Activated CD4-positive, alpha-beta T cell treated with anti-CD3 and anti-CD28 coated beads for 1 hour (primary cell): ENCODE data around the gene SDHAF3.

ENCODE experiments used
- DNase-seq: peaks from one replicate; pipeline ENCODE4 v3.0.0-alpha.2; 2020

The SDHAF3 gene

DNA sequence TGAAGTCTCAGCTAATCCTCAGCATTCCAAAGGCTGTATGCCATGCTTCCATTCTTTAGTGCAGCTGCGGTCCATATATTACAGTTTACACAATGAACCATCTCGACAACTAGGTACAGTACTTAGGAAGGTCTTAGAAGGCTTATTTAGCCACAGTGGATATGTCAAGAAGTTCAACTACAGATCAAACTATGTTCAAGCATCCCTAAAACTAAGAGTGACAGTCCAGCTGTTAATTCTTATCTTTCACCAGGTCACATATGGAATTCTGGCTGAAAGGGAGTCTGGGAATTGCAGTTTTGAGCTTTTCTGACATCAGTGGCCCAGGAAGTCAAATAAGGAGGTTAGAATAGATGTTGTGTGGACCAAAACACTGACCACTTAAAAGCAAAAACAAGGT lies 106.8 kb downstream of the SDHAF3 start:
- DNase-seq, result no peak

DNA sequence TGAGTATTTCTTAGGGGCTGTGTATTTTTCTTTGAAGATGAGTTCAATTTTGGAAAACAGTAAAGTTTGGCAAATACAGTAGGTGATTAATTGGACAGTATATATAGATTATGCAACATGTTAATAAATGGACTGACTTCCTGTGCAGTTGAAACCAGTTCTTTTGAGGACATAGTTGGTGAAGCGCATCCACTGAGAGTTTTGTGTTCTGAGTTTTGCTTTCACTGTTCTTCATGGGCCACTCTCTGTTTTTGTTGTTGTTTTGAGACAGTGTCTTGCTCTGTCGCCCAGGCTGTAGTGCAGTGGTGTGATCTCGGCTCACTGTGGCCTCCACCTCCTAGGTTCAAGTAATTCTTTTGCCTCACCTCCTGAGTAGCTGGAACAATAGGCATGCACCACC lies 109.0 kb downstream of the SDHAF3 start:
- no peak for DNase-seq
